Left ventricle myocardium inferior (tissue), 1 donor: Measurements from ENCODE around the gene PPL. TPM values are rescaled to one million over a fixed set of nuclear protein-coding genes. Genes with fewer than 3 reads are reported as not detected.

ENCODE experiments used
- DNase-seq: peaks from one replicate; pipeline ENCODE4 v3.0.0-alpha.2; 2020
- H3K27ac ChIP-seq: fragments of 200-600 bp; replicated peaks from 2 replicates; pipeline ENCODE4 v1.8.0; 2021
- H3K27me3 ChIP-seq: fragments of 200-600 bp; 2 replicates; pipeline ENCODE4 v1.8.0; 2021; ENCODE audit warnings: low read depth
- H3K36me3 ChIP-seq: fragments of 200-600 bp; 2 replicates; pipeline ENCODE4 v1.8.0; 2021
- H3K4me1 ChIP-seq: fragments of 200-600 bp; 2 replicates; pipeline ENCODE4 v1.8.0; 2021
- H3K4me3 ChIP-seq: fragments of 200-600 bp; 2 replicates; pipeline ENCODE4 v1.8.0; 2021; ENCODE audit warnings: mild to moderate bottlenecking, moderate library complexity
- H3K9me3 ChIP-seq: fragments of 200-600 bp; replicated peaks from 2 replicates; pipeline ENCODE4 v1.8.0; 2021
- CTCF ChIP-seq: fragments of 200-600 bp; IDR thresholded peaks from 2 replicates; pipeline ENCODE4 v1.8.0; 2021; ENCODE audit warnings: antibody characterized with exemption, mild to moderate bottlenecking, borderline replicate concordance
- intact Hi-C: fragments of 100-400 bp; cut with micrococcal nuclease; formaldehyde crosslinking; loops from one replicate; pipeline ENCODE4 v1.11.0; 2022
- long read RNA-seq: library from polyadenylated mRNA; unstranded; transcript quantifications from one replicate; pipeline ENCODE4 v2.0.0, GENCODE V29; 2021
- total RNA-seq: library from RNA; stranded (reverse); fragmentation: NEBNext Ultra II Directional; extraction: Animal tissue kit (Norgen Biotek cat#: 25700); gene quantifications from one replicate; pipeline ENCODE4 v1.2.1, GENCODE V29; 2021
- donor health status: DM: no; HTN: yes; CAD: no; lungs with severe emphysema.

Gene PPL, protein sequence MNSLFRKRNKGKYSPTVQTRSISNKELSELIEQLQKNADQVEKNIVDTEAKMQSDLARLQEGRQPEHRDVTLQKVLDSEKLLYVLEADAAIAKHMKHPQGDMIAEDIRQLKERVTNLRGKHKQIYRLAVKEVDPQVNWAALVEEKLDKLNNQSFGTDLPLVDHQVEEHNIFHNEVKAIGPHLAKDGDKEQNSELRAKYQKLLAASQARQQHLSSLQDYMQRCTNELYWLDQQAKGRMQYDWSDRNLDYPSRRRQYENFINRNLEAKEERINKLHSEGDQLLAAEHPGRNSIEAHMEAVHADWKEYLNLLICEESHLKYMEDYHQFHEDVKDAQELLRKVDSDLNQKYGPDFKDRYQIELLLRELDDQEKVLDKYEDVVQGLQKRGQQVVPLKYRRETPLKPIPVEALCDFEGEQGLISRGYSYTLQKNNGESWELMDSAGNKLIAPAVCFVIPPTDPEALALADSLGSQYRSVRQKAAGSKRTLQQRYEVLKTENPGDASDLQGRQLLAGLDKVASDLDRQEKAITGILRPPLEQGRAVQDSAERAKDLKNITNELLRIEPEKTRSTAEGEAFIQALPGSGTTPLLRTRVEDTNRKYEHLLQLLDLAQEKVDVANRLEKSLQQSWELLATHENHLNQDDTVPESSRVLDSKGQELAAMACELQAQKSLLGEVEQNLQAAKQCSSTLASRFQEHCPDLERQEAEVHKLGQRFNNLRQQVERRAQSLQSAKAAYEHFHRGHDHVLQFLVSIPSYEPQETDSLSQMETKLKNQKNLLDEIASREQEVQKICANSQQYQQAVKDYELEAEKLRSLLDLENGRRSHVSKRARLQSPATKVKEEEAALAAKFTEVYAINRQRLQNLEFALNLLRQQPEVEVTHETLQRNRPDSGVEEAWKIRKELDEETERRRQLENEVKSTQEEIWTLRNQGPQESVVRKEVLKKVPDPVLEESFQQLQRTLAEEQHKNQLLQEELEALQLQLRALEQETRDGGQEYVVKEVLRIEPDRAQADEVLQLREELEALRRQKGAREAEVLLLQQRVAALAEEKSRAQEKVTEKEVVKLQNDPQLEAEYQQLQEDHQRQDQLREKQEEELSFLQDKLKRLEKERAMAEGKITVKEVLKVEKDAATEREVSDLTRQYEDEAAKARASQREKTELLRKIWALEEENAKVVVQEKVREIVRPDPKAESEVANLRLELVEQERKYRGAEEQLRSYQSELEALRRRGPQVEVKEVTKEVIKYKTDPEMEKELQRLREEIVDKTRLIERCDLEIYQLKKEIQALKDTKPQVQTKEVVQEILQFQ (N-terminal part only)
- total RNA-seq = 7.6 TPM
- long read RNA-seq, full-length matches to known transcripts = 8 of 26 reads
- long read RNA-seq, partial matches to known transcripts = 7 of 26 reads
- long read RNA-seq, other reads (novel, unspliced or antisense) = 11 of 26 reads

- peak; percentile 72 for DNase-seq
- H3K27me3 ChIP-seq = peaks cover 32% of the 10 kb centered on the region
- peaks cover 30% of the 10 kb centered on the region for H3K4me1 ChIP-seq
- H3K27ac ChIP-seq = peak within 1 kb of the TSS; percentile 70
- no peaks in the 10 kb centered on the region for H3K9me3 ChIP-seq
- H3K4me3 ChIP-seq = peak within 1 kb of the TSS; percentile 71
- TF ChIP-seq CTCF = no peak
- intact Hi-C loops = no loop called here
- no peaks in the 10 kb centered on the region for H3K36me3 ChIP-seq
Measured at GRCh38 chr16:4936991-4937781, at the start of gene PPL. Gene PPL (minus strand): TSS chr16:4937148. CDS start chr16:4937045, 103 bp downstream.

- no peak for TF ChIP-seq CTCF
- intact Hi-C loops = no loop called here
- Histone ChIP-seq H3K9me3 (peaks cover 20% of the 10 kb centered on the region), H3K27me3 (peaks cover 25% of the 10 kb centered on the region), H3K36me3 (no peaks in the 10 kb centered on the region), H3K4me1 (peaks cover 23% of the 10 kb centered on the region), H3K27ac (no peak overlapping the region), H3K4me3 (no peak overlapping the region)
- no peak for DNase-seq
Measured at GRCh38 chr16:4984174-4984990, 47.4 kb upstream of the PPL start.

DNA sequence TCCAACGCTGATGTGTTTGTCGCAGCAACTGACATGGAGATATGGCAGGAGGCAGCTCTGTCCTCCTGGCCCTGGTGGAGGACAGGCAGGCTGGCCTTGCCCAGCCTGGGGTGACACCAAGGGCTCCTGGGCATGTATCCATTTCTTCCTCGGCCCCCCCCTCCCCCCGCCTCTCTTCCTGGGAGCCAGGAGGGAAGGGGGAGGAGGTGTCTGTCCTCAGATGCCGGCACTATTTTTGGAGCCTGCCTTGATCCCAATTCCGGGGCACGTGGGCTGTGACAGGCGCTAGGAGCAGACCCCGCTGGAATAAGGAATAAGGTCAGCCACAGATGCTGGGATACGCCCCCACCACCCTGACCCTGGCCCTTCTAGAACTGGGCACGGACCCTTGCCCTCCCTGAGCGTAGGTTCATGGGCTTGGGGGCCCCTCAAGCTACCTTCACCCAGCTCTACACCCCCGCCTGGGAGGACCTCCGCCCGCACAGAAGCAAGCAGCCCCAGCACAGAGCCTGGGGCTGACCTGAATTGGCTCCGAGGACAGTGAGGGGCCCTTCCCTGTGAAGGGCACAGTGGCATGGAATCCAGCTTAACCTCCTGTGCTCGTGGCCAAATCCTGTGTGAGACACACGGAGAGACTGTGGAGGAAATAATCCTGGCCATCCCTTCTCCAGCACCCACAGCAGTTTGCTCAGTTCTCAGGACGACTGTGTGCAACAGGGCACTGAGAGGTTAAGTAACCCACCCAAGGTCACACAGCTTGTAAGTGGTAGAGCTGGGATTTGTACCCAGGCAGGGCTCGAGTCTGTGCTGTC lies 45.3 kb upstream of the PPL start:
- TF ChIP-seq CTCF = no peak
- Histone ChIP-seq H3K36me3 (no peaks in the 10 kb centered on the region), H3K27me3 (peaks cover 4% of the 10 kb centered on the region), H3K9me3 (peaks cover 20% of the 10 kb centered on the region), H3K4me3 (peak overlapping the region; percentile 56), H3K27ac (peak overlapping the region; percentile 91), H3K4me1 (peaks cover 15% of the 10 kb centered on the region)
- peak; percentile 74 for DNase-seq
- intact Hi-C loops = no loop called here

DNA sequence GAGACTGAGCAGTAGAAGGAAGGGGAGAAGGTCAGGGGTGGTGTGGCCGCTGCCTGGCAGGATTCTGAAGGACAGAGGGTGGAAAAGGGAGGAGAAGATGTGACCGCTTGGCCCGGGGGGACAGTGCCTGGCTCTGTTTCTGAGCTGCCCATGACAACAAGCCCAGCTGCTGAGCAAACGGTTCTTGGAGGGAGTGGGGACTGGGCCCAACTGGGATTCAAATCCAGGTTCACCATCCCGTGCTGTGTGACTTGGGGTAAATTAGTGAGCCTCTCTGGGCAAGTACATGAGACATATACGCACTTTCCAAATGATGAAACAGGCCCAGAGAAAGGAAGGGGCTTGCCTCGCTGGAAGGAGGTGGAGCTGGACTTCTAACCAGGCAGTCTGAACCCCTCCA lies 44.5 kb upstream of the PPL start:
- DNase-seq = no peak

More for the DNA sequence above, 44.5 kb upstream of the PPL start:
- H3K4me1 ChIP-seq = peaks cover 15% of the 10 kb centered on the region
- H3K27me3 ChIP-seq = no peaks in the 10 kb centered on the region
- TF ChIP-seq CTCF = no peak
- H3K9me3 ChIP-seq = peaks cover 20% of the 10 kb centered on the region
- intact Hi-C loops = no loop called here
- H3K27ac ChIP-seq = peak overlapping the region; percentile 91
- peak overlapping the region; percentile 56 for H3K4me3 ChIP-seq
- H3K36me3 ChIP-seq = no peaks in the 10 kb centered on the region
